ENCODE measurements around the gene LBP. TPM values are rescaled to one million over a fixed set of nuclear protein-coding genes. Genes with fewer than 3 reads are reported as not detected.

Gene LBP
- total RNA-seq, 1 experiment from 2014 or later = 0.52 TPM

GRCh38 chr20:38353316-38353715 lies 7.0 kb downstream of the LBP start:
- Mint-ChIP-seq H3K4me3 (peak overlapping the region; percentile 3 to 21; a peak in 3 of 5 replicates), H3K4me1 (peaks cover 38 to 50% of the 10 kb centered on the region in 2 experiments), H3K9me3 (no peaks in the 10 kb centered on the region), H3K36me3 (ENCODE audit: insufficient read depth in 1 of 3, low read depth in 3 of 3) (no peaks in the 10 kb centered on the region), H3K27ac (peak overlapping the region in 2 of 3 experiments; percentile 55 to 76; a peak in 5 of 7 replicates), H3K27me3 (ENCODE audit: low read depth) (no peaks in the 10 kb centered on the region; the same call in 1 of the 2 replicates)
- Histone ChIP-seq H3T11ph (ENCODE audit: low read length) (no peak overlapping the region), H2AFZ (ENCODE audit: low read length) (no peak overlapping the region), H3K4me2 (ENCODE audit: insufficient read depth, insufficient read length, low read length) (no peak overlapping the region), H3K9ac (ENCODE audit: extremely low read depth, insufficient read length, low read length) (no peak overlapping the region), H4K91ac (ENCODE audit: insufficient read length, low read depth, low read length) (no peak overlapping the region), H3K79me1 (ENCODE audit: insufficient read depth, low read depth, low read length, poor library complexity, severe bottlenecking) (no peaks in the 10 kb centered on the region), H3K23me2 (ENCODE audit: insufficient read length, low read depth, low read length, poor library complexity, severe bottlenecking) (no peaks in the 10 kb centered on the region), H3K4ac (ENCODE audit: low read depth, low read length) (no peak overlapping the region), H4K5ac (ENCODE audit: insufficient read length, low read depth, low read length) (no peak overlapping the region), H2BK120ac (ENCODE audit: low read depth, low read length, poor library complexity, severe bottlenecking) (no peak overlapping the region), H2BK15ac (ENCODE audit: low read depth, low read length) (no peak overlapping the region), H3K79me2 (ENCODE audit: insufficient read depth, low read length) (no peaks in the 10 kb centered on the region), H3K4me1 (ENCODE audit: insufficient read depth, low read length) (peaks cover 7% of the 10 kb centered on the region; the same call in 1 of the 2 replicates), H3K9me3 (ENCODE audit: control insufficient read depth, low read depth, low read length) (no peaks in the 10 kb centered on the region), H2BK12ac (ENCODE audit: insufficient read length, low read depth, low read length) (no peak overlapping the region), H3K27ac (ENCODE audit: insufficient read length, low read depth, low read length) (no peak overlapping the region), H3K56ac (ENCODE audit: insufficient read length, low read depth, low read length) (no peak overlapping the region), H3K18ac (ENCODE audit: insufficient read length, low read depth, low read length) (no peak overlapping the region), H4K8ac (replicated peaks; ENCODE audit: insufficient read length, low read depth, low read length) (no peak overlapping the region), H2BK20ac (ENCODE audit: low read depth, low read length, poor library complexity, severe bottlenecking) (no peak overlapping the region), H3K27me3 (ENCODE audit: insufficient read depth, low read length) (no peaks in the 10 kb centered on the region), H4K20me1 (ENCODE audit: control insufficient read depth, insufficient read depth, insufficient read length) (no peaks in the 10 kb centered on the region), H3K23ac (ENCODE audit: insufficient read length, low read depth, low read length) (no peak overlapping the region), H3K14ac (ENCODE audit: insufficient read depth, low read length) (no peak overlapping the region), H2BK5ac (ENCODE audit: insufficient read length, low read length) (no peak overlapping the region), H2AK5ac (ENCODE audit: insufficient read length, low read length) (no peak overlapping the region)
- no peak for DNase-seq
- no peak for TF ChIP-seq CTCF (conservative IDR thresholded peaks at IDR 0.05)
- no CpG with 5 or more reads among the region's 7 CpGs for whole genome bisulfite sequencing (ENCODE audit: extremely low coverage, insufficient read length, low lambda C conversion rate)

All from H9 (cell line).